ENCODE results near the gene GPX5.

The GPX5 gene

GRCh38 chr6:28563430-28564095, 37.9 kb downstream of the GPX5 start:
- no peak for DNase-seq

- DNase-seq = no peak
Observed at GRCh38 chr6:28565823-28566526, 40.3 kb downstream of the GPX5 start.

- DNase-seq = no peak
Observed at GRCh38 chr6:28566527-28567252, 41.0 kb downstream of the GPX5 start.

- DNase-seq = no peak
Observed at GRCh38 chr6:28567506-28567905, 41.8 kb downstream of the GPX5 start.

GRCh38 chr6:28568515-28569108, 42.9 kb downstream of the GPX5 start:
- no peak for DNase-seq

- DNase-seq = no peak
Observed at GRCh38 chr6:28569748-28570147, 44.1 kb downstream of the GPX5 start.

- DNase-seq = no peak
Observed at GRCh38 chr6:28580475-28580874, 54.8 kb downstream of the GPX5 start.

GRCh38 chr6:28583463-28583862, 57.8 kb downstream of the GPX5 start:
- DNase-seq = no peak

All from right forelimb (tissue), 1 donor.